Ishikawa (cell line): ENCODE data around the gene MEGF9.

Experiments used
- EP300 ChIP-seq: IDR thresholded peaks from 2 replicates; pipeline ENCODE4 v1.6.1; 2012; ENCODE audit warnings: borderline replicate concordance
- FOXM1 ChIP-seq: IDR thresholded peaks from 2 replicates; pipeline ENCODE4 v1.6.1; 2012; ENCODE audit warnings: low read depth, borderline replicate concordance
- TAF1 ChIP-seq: IDR thresholded peaks from 2 replicates; pipeline ENCODE4 v1.6.1; 2012; ENCODE audit warnings: low read depth, mild to moderate bottlenecking
- TEAD4 ChIP-seq: IDR thresholded peaks from 2 replicates; pipeline ENCODE4 v1.6.1; 2012
- TF ChIP-seq, protein P1 (sequence below): IDR thresholded peaks from 2 replicates; pipeline ENCODE4 v1.6.1; 2012
- TF ChIP-seq, protein P2 (sequence below): IDR thresholded peaks from 2 replicates; pipeline ENCODE4 v1.6.1; 2012; ENCODE audit warnings: low read depth, mild to moderate bottlenecking
- TF ChIP-seq, protein P3 (sequence below): IDR thresholded peaks from 2 replicates; pipeline ENCODE4 v1.6.1; 2012

DNA sequence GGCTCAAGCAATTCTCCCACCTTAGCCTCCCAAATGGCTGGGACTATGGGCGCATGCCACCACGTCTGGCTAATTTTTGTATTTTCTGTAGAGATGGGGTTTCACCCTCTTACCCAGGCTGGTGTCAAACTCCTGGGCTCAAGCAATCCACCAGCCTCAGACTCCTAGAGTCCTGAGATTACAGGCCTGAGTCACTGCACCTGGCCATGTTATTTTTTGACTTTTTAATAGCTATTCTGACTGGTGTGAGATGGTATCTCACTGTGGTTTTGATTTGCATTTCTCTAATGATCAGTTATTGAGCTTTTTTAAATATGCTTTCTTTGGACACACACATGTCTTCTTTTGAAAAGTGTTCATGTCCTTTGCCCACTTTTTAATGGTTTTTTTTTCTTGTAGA, 40.8 kb upstream of the MEGF9 start:
- TF ChIP-seq EP300 (no peak), TEAD4 (no peak), TAF1 (no peak), FOXM1 (no peak)
- TF ChIP-seq, protein P1, sequence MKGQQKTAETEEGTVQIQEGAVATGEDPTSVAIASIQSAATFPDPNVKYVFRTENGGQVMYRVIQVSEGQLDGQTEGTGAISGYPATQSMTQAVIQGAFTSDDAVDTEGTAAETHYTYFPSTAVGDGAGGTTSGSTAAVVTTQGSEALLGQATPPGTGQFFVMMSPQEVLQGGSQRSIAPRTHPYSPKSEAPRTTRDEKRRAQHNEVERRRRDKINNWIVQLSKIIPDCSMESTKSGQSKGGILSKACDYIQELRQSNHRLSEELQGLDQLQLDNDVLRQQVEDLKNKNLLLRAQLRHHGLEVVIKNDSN, result no peak
- TF ChIP-seq, protein P2, sequence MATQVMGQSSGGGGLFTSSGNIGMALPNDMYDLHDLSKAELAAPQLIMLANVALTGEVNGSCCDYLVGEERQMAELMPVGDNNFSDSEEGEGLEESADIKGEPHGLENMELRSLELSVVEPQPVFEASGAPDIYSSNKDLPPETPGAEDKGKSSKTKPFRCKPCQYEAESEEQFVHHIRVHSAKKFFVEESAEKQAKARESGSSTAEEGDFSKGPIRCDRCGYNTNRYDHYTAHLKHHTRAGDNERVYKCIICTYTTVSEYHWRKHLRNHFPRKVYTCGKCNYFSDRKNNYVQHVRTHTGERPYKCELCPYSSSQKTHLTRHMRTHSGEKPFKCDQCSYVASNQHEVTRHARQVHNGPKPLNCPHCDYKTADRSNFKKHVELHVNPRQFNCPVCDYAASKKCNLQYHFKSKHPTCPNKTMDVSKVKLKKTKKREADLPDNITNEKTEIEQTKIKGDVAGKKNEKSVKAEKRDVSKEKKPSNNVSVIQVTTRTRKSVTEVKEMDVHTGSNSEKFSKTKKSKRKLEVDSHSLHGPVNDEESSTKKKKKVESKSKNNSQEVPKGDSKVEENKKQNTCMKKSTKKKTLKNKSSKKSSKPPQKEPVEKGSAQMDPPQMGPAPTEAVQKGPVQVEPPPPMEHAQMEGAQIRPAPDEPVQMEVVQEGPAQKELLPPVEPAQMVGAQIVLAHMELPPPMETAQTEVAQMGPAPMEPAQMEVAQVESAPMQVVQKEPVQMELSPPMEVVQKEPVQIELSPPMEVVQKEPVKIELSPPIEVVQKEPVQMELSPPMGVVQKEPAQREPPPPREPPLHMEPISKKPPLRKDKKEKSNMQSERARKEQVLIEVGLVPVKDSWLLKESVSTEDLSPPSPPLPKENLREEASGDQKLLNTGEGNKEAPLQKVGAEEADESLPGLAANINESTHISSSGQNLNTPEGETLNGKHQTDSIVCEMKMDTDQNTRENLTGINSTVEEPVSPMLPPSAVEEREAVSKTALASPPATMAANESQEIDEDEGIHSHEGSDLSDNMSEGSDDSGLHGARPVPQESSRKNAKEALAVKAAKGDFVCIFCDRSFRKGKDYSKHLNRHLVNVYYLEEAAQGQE, result no peak
- TF ChIP-seq, protein P3, sequence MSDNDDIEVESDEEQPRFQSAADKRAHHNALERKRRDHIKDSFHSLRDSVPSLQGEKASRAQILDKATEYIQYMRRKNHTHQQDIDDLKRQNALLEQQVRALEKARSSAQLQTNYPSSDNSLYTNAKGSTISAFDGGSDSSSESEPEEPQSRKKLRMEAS, result no peak
